ENCODE results near the gene HOXA9.

GRCh38 chr7:27185854-27186667, 20.7 kb upstream of the HOXA9 start:
- TF ChIP-seq CTCF (IDR thresholded peaks at IDR 0.05; ENCODE audit: insufficient read depth, low read length) (no peak), POLR2AphosphoS5 (IDR thresholded peaks at IDR 0.05; ENCODE audit: low read depth) (no peak)
